NT2/D1 (cell line): ENCODE measurements around the gene COL9A2.
"Not testable (repeated sequence)": the region's sequence is repeated elsewhere in the genome, so short reads cannot be mapped to it uniquely, and the experiment has no call there.

Experiments
- DNase-seq: peaks from one replicate; pipeline ENCODE4 v3.0.0-alpha.2; 2011; ENCODE audit warnings: low read depth, low spot score
- H3K27me3 ChIP-seq: 2 replicates; pipeline ENCODE4 v1.6.0; 2011; ENCODE audit warnings: mild to moderate bottlenecking; ENCODE audit not compliant: insufficient read length, insufficient read depth
- H3K36me3 ChIP-seq: 2 replicates; pipeline ENCODE4 v1.6.1; 2011; ENCODE audit warnings: mild to moderate bottlenecking, low read length, mixed read lengths; ENCODE audit not compliant: insufficient read depth, insufficient read length
- H3K4me1 ChIP-seq: 2 replicates; pipeline ENCODE4 v1.5.1; 2011; ENCODE audit not compliant: insufficient read depth, insufficient read length
- H3K4me3 ChIP-seq: 2 replicates; pipeline ENCODE4 v1.5.1; 2011; ENCODE audit warnings: low read depth; ENCODE audit not compliant: insufficient read length
- H3K9ac ChIP-seq: 2 replicates; pipeline ENCODE4 v1.6.0; 2011; ENCODE audit warnings: low read depth; ENCODE audit not compliant: insufficient read length
- H3K9me3 ChIP-seq: 2 replicates; pipeline ENCODE4 v1.5.1; 2011; ENCODE audit warnings: mild to moderate bottlenecking, low read length; ENCODE audit not compliant: insufficient read depth
- SUZ12 ChIP-seq: IDR thresholded peaks from 2 replicates; pipeline ENCODE4 v1.6.1; 2011; ENCODE audit not compliant: insufficient read length, insufficient read depth; ENCODE audit errors: extremely low read depth
- YY1 ChIP-seq: IDR thresholded peaks from 2 replicates; pipeline ENCODE4 v1.6.1; 2011; ENCODE audit not compliant: insufficient read length, insufficient read depth
- ZNF274 ChIP-seq: IDR thresholded peaks from 2 replicates; pipeline ENCODE4 v1.6.1; 2011; ENCODE audit warnings: mild to moderate bottlenecking, low read depth, low read length

The COL9A2 gene

GRCh38 chr1:40357625-40358024 lies 40.5 kb upstream of the COL9A2 start:
- Histone ChIP-seq H3K9me3 (peaks cover 18% of the 10 kb centered on the region), H3K36me3 (no peaks in the 10 kb centered on the region), H3K9ac (no peak overlapping the region), H3K4me1 (no peaks in the 10 kb centered on the region), H3K27me3 (no peaks in the 10 kb centered on the region), H3K4me3 (no peak overlapping the region)
- DNase-seq: no peak
- TF ChIP-seq SUZ12 (no peak), ZNF274 (no peak), YY1 (no peak)

GRCh38 chr1:40353082-40353481 lies 36.0 kb upstream of the COL9A2 start:
- no peak for DNase-seq
- TF ChIP-seq SUZ12 (no peak), YY1 (no peak), ZNF274 (no peak)
- H3K36me3 ChIP-seq: no peaks in the 10 kb centered on the region
- no peak overlapping the region for H3K9ac ChIP-seq
- peaks cover 4% of the 10 kb centered on the region; the same call in 1 of the 2 replicates for H3K9me3 ChIP-seq
- no peaks in the 10 kb centered on the region for H3K4me1 ChIP-seq
- H3K27me3 ChIP-seq: no peaks in the 10 kb centered on the region
- H3K4me3 ChIP-seq: no peak overlapping the region

- Histone ChIP-seq H3K4me1 (no peaks in the 10 kb centered on the region), H3K4me3 (no peak overlapping the region), H3K9ac (no peak overlapping the region), H3K9me3 (no peaks in the 10 kb centered on the region), H3K27me3 (no peaks in the 10 kb centered on the region), H3K36me3 (no peaks in the 10 kb centered on the region)
- no peak for DNase-seq
- TF ChIP-seq ZNF274 (no peak), YY1 (no peak), SUZ12 (no peak)
Measured at GRCh38 chr1:40352126-40352525, 35.0 kb upstream of the COL9A2 start.

- H3K27me3 ChIP-seq: no peaks in the 10 kb centered on the region
- no peak for TF ChIP-seq YY1
- TF ChIP-seq ZNF274: no peak
- no peak for TF ChIP-seq SUZ12
- no peaks in the 10 kb centered on the region for H3K4me1 ChIP-seq
- no peak overlapping the region for H3K4me3 ChIP-seq
- no peaks in the 10 kb centered on the region for H3K9me3 ChIP-seq
- H3K9ac ChIP-seq: no peak overlapping the region
- DNase-seq: no peak
- no peaks in the 10 kb centered on the region for H3K36me3 ChIP-seq
Measured at GRCh38 chr1:40351124-40351523, 34.0 kb upstream of the COL9A2 start.

GRCh38 chr1:40350391-40350790 lies 33.3 kb upstream of the COL9A2 start:
- DNase-seq: no peak
- H3K4me1 ChIP-seq: no peaks in the 10 kb centered on the region
- H3K9me3 ChIP-seq: no peaks in the 10 kb centered on the region
- no peaks in the 10 kb centered on the region for H3K27me3 ChIP-seq
- H3K9ac ChIP-seq: no peak overlapping the region
- H3K4me3 ChIP-seq: no peak overlapping the region
- H3K36me3 ChIP-seq: no peaks in the 10 kb centered on the region
- TF ChIP-seq YY1 (no peak), SUZ12 (no peak)

- Histone ChIP-seq H3K4me1 (no peaks in the 10 kb centered on the region), H3K4me3 (no peak overlapping the region), H3K9ac (no peak overlapping the region), H3K27me3 (peaks cover 8% of the 10 kb centered on the region), H3K36me3 (no peaks in the 10 kb centered on the region), H3K9me3 (no peaks in the 10 kb centered on the region)
- TF ChIP-seq YY1 (no peak), ZNF274 (no peak), SUZ12 (no peak)
- no peak for DNase-seq
Measured at GRCh38 chr1:40344597-40344996, 27.5 kb upstream of the COL9A2 start.

GRCh38 chr1:40342381-40342717 lies 25.3 kb upstream of the COL9A2 start:
- H3K9me3 ChIP-seq, H3K4me3 ChIP-seq, H3K36me3 ChIP-seq, H3K9ac ChIP-seq, DNase-seq, H3K4me1 ChIP-seq: not testable (repeated sequence)
- H3K27me3 ChIP-seq: peaks cover 16% of the 10 kb centered on the region

GRCh38 chr1:40341491-40342380 lies 24.6 kb upstream of the COL9A2 start:
- no peak for DNase-seq
- Histone ChIP-seq H3K36me3 (no peaks in the 10 kb centered on the region), H3K9me3 (no peaks in the 10 kb centered on the region), H3K27me3 (peaks cover 16% of the 10 kb centered on the region), H3K4me1 (no peaks in the 10 kb centered on the region), H3K9ac (no peak overlapping the region), H3K4me3 (no peak overlapping the region)
- TF ChIP-seq ZNF274 (no peak), YY1 (no peak), SUZ12 (no peak)
